GM23338 (cell line): ENCODE results near the gene GRID2IP. TPM values are rescaled to one million over a fixed set of nuclear protein-coding genes. Genes with fewer than 3 reads are reported as not detected.

Experiments
- ATAC-seq: fragments of 200-7000 bp; cut with Tn5 transposase; 3 replicates; pipeline ENCODE4 v1.9.1; 2020
- DNase-seq: peaks from one replicate; pipeline ENCODE4 v3.0.0-alpha.2; 2015; ENCODE audit warnings: low spot score
- H2AFZ ChIP-seq: fragments of 200-600 bp; sonication (generic); 2 replicates; pipeline ENCODE4 v1.8.0; 2016; ENCODE audit warnings: antibody characterized with exemption, mild to moderate bottlenecking, moderate library complexity
- H3F3A ChIP-seq: fragments of 200-600 bp; sonication (generic); replicated peaks from 2 replicates; pipeline ENCODE4 v1.8.0; 2017; ENCODE audit warnings: antibody characterized with exemption, mixed run types, low read depth
- H3K27ac ChIP-seq: fragments of 200-600 bp; sonication (generic); 2 replicates; pipeline ENCODE4 v1.6.1; 2016; ENCODE audit warnings: low read depth
- H3K27me3 ChIP-seq: fragments of 200-600 bp; sonication (generic); 2 replicates; pipeline ENCODE4 v1.8.0; 2016; ENCODE audit warnings: mild to moderate bottlenecking, mixed run types, moderate library complexity; ENCODE audit not compliant: insufficient read depth
- H3K36me3 ChIP-seq: fragments of 200-600 bp; sonication (generic); 2 replicates; pipeline ENCODE4 v1.8.0; 2016; ENCODE audit warnings: mild to moderate bottlenecking; ENCODE audit not compliant: insufficient read depth
- H3K4me1 ChIP-seq: fragments of 200-600 bp; sonication (generic); 2 replicates; pipeline ENCODE4 v1.8.0; 2016; ENCODE audit warnings: mild to moderate bottlenecking, moderate library complexity; ENCODE audit not compliant: insufficient read depth
- H3K4me2 ChIP-seq: fragments of 200-600 bp; sonication (generic); 2 replicates; pipeline ENCODE4 v1.7.1; 2017; ENCODE audit warnings: mixed run types
- H3K4me3 ChIP-seq: fragments of 200-600 bp; sonication (generic); 2 replicates; pipeline ENCODE4 v1.6.1; 2016; ENCODE audit warnings: mixed run types
- H3K79me2 ChIP-seq: fragments of 200-600 bp; sonication (generic); replicated peaks from 2 replicates; pipeline ENCODE4 v1.8.0; 2017; ENCODE audit warnings: mild to moderate bottlenecking; ENCODE audit not compliant: insufficient read depth
- H3K9me2 ChIP-seq: fragments of 200-600 bp; sonication (generic); 2 replicates; pipeline ENCODE4 v1.8.0; 2017; ENCODE audit not compliant: insufficient read depth
- H4K20me1 ChIP-seq: fragments of 200-600 bp; sonication (generic); replicated peaks from 2 replicates; pipeline ENCODE4 v1.8.0; 2017; ENCODE audit warnings: mild to moderate bottlenecking; ENCODE audit not compliant: insufficient read depth
- H3K27ac Mint-ChIP-seq: 2 replicates; pipeline ENCODE4 v1.8.0; 2020; ENCODE audit warnings: inconsistent platforms, mild to moderate bottlenecking, moderate library complexity, mixed read lengths
- H3K27me3 Mint-ChIP-seq: 3 replicates; pipeline ENCODE4 v1.8.0; 2022; ENCODE audit warnings: low read depth, mild to moderate bottlenecking, moderate library complexity, mixed read lengths, inconsistent platforms; ENCODE audit not compliant: insufficient read depth, poor library complexity
- H3K36me3 Mint-ChIP-seq: 3 replicates; pipeline ENCODE4 v1.8.0; 2021; ENCODE audit warnings: low read depth, mild to moderate bottlenecking, inconsistent platforms, moderate library complexity, mixed read lengths
- H3K4me1 Mint-ChIP-seq: 3 replicates; pipeline ENCODE4 v1.8.0; 2020; ENCODE audit warnings: mild to moderate bottlenecking, inconsistent platforms, mixed read lengths
- H3K4me3 Mint-ChIP-seq: 3 replicates; pipeline ENCODE4 v1.8.0; 2021; ENCODE audit warnings: moderate library complexity, mild to moderate bottlenecking, inconsistent platforms, mixed read lengths
- H3K9me3 Mint-ChIP-seq: 3 replicates; pipeline ENCODE4 v1.8.0; 2020; ENCODE audit warnings: moderate library complexity, mild to moderate bottlenecking, inconsistent platforms, mixed read lengths
- EZH2phosphoT487 ChIP-seq: fragments of 200-600 bp; sonication (generic); IDR thresholded peaks from one replicate; pipeline ENCODE4 v1.8.1; 2018; ENCODE audit warnings: antibody characterized with exemption; ENCODE audit not compliant: unreplicated experiment
- NANOG ChIP-seq: IDR thresholded peaks from 2 replicates; pipeline ENCODE4 v1.6.1; 2016; ENCODE audit warnings: antibody characterized with exemption, borderline replicate concordance
- STAT1 ChIP-seq: IDR thresholded peaks from one replicate; pipeline ENCODE4 v1.6.1; 2016; ENCODE audit warnings: antibody characterized with exemption; ENCODE audit not compliant: unreplicated experiment
- polyA plus RNA-seq: library from polyadenylated mRNA; unstranded; fragments of >200 nt; fragmentation: Nextera tagmentation; extraction: Ambion mirVana; gene quantifications from 2 replicates; pipeline ENCODE4 v1.2.1, GENCODE V29; 2016
- total RNA-seq: library from RNA; depleted of rRNA; stranded (reverse); fragments of >200 nt; shearing (Covaris generic); gene quantifications from 2 replicates; pipeline ENCODE4 v1.2.3, GENCODE V29; 2014
- TF ChIP-seq, protein P1 (sequence below): IDR thresholded peaks from one replicate; pipeline ENCODE4 v1.6.1; 2018; ENCODE audit warnings: antibody characterized with exemption; ENCODE audit not compliant: unreplicated experiment

The GRID2IP gene
- total and polyA plus RNA-seq, 2 experiments from 2014 or later, result 0.73 to 1.5 TPM

DNA sequence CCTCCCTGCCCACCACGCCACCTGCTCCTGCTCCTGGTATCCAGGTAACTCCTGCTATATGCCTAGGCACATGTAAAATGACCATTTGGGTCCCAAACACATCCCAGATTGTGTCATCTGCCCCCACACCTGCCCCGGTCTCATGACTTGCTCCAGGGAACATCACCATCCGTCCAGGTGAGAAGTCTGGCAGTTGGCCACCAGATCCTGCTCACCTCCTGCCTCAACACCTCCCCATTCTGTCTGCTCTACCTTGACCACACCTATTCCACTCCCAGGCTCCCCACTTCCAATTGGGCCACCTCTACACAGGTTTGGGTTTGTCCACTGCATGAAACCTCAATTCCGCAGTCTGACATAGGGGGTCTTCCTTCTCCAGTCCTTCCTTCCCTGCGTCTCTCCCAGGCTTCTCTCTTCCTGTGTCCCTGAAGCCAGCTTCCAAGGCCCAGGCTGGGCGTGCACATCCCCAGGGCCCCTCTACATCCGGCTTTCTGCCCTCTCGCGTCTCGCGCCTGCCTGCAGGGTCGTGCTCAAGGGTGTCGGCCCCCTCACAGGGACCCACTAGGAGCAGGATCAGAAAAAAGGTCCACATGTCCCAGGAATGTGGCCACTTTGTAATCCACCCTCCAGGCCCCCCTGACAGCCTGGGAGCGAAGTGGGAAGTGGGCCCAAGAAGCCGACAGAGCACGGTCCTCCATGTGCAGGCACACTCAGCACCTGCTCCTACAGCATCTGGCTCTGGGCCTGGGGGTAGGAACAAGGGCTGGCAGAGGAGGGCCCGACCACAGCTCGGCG lies 54.2 kb downstream of the GRID2IP start (continued):
- TF ChIP-seq, protein P1, sequence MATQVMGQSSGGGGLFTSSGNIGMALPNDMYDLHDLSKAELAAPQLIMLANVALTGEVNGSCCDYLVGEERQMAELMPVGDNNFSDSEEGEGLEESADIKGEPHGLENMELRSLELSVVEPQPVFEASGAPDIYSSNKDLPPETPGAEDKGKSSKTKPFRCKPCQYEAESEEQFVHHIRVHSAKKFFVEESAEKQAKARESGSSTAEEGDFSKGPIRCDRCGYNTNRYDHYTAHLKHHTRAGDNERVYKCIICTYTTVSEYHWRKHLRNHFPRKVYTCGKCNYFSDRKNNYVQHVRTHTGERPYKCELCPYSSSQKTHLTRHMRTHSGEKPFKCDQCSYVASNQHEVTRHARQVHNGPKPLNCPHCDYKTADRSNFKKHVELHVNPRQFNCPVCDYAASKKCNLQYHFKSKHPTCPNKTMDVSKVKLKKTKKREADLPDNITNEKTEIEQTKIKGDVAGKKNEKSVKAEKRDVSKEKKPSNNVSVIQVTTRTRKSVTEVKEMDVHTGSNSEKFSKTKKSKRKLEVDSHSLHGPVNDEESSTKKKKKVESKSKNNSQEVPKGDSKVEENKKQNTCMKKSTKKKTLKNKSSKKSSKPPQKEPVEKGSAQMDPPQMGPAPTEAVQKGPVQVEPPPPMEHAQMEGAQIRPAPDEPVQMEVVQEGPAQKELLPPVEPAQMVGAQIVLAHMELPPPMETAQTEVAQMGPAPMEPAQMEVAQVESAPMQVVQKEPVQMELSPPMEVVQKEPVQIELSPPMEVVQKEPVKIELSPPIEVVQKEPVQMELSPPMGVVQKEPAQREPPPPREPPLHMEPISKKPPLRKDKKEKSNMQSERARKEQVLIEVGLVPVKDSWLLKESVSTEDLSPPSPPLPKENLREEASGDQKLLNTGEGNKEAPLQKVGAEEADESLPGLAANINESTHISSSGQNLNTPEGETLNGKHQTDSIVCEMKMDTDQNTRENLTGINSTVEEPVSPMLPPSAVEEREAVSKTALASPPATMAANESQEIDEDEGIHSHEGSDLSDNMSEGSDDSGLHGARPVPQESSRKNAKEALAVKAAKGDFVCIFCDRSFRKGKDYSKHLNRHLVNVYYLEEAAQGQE, result no peak
- TF ChIP-seq STAT1 (no peak), EZH2phosphoT487 (no peak)

DNA sequence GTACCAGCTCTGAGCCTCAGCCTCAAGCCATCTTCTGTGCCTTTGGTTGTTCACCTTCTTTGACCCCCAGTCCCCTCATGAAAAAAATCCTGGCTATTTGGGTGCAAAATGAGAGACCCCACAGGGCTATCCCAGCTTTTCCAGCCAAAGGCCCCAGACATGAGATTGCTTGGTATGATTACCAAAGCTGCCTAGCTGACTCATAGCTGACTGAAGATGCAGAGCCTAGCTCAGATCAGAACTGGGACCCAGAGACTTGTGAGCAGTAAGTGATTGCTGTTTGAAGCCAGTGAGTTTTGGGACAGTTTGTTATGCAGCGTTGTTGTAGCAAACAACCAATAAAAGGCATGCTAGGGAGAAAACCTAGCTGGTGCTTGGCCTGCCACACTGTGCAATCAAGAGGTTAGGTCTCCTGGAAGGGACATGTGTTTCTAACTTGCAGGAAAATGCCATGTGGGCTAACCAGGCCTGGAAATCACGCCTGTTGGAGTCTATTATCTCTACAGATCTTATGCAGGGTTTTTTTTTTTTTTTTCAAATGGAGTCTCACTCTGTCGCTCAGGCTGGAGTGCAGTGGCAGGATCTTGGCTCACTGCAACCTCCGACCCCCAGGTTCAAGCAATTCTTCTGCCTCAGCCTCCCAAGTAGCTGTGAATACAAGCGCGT lies 55.5 kb downstream of the GRID2IP start:
- no peak overlapping the region for H2AFZ ChIP-seq
- no peak for TF ChIP-seq EZH2phosphoT487
- TF ChIP-seq, protein P1, result no peak
- TF ChIP-seq NANOG, result no peak
- peaks cover 3% of the 10 kb centered on the region for H3K27me3 Mint-ChIP-seq
- H3K4me1 ChIP-seq, result no peaks in the 10 kb centered on the region
- no peak overlapping the region for H3K4me3 ChIP-seq
- H3F3A ChIP-seq, result no peaks in the 10 kb centered on the region
- H3K36me3 Mint-ChIP-seq, result no peaks in the 10 kb centered on the region; the same call in 2 of the 3 replicates
- H3K4me1 Mint-ChIP-seq, result no peaks in the 10 kb centered on the region
- no peak overlapping the region for H3K4me2 ChIP-seq
- H3K79me2 ChIP-seq, result no peaks in the 10 kb centered on the region
- H3K27ac Mint-ChIP-seq, result no peak overlapping the region
- H3K9me2 ChIP-seq, result 0 out of 2 replicates have a peak, but pooled peaks cover 2% of the 10 kb centered on the region
- H4K20me1 ChIP-seq, result no peaks in the 10 kb centered on the region
- no peak for DNase-seq
- no peak overlapping the region for H3K4me3 Mint-ChIP-seq
- H3K36me3 ChIP-seq, result no peaks in the 10 kb centered on the region
- H3K27ac ChIP-seq, result no peak overlapping the region
- no peaks in the 10 kb centered on the region for H3K27me3 ChIP-seq
- H3K9me3 Mint-ChIP-seq, result 0 out of 3 replicates have a peak, but pooled peaks cover 2% of the 10 kb centered on the region
- no peak for ATAC-seq
